Spleen (tissue), 7 donors: ENCODE measurements around the gene KREMEN2.

Source experiments
- POLR2A ChIP-seq, 3 donors: fragments of 450-650 bp; IDR thresholded peaks; one replicate each; pipeline ENCODE4 v1.5.1; 2017; ENCODE audit warnings: antibody characterized with exemption in 3 of 3, mild to moderate bottlenecking in 1 of 3
- POLR2AphosphoS5 ChIP-seq, 3 donors: sonication (generic); formaldehyde crosslinking; IDR thresholded peaks; one replicate each; pipeline ENCODE4 v1.5.1; 2017; ENCODE audit warnings: antibody characterized with exemption in 3 of 3
- TF ChIP-seq, protein P1 (sequence below), 11 experiments: fragments of 200-600 bp in 7 of 11; fragments of 450-650 bp in 4 of 11; sonication (generic) in 4 of 11; IDR thresholded peaks in 8 of 11; conservative IDR thresholded peaks in 3 of 11; 1 replicate in 7 of 11; 2 replicates in 4 of 11; pipeline versions ENCODE4 v1.4.0 to v1.8.0; 2016 to 2021; ENCODE audit warnings: antibody characterized with exemption in 11 of 11, inconsistent platforms in 4 of 11, mild to moderate bottlenecking in 1 of 11
- donor health status: DM: no; HTN: no; CAD: no; lungs with moderate emphysema.
- donor health status: DM: no; HTN: no; CAD: no.
- donor health status: DM: no; HTN: no; CAD: no.

DNA sequence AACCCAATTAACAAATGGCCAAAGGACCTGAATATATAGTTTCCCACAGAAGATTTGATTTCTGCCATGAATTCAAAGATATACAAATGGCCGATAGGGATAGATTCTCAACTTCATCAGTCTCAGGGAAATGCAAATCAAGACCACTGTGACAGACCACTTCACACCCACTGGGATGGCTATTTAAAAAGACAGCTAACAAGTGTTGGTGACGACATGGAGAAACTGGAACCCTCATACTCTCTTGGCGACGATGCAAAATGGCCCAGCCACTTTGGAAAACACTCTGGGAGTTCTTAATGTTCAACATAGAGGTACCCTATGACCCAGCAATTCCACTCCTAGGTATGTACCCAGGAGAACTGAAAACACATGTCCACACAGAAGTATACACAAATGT, 17.4 kb upstream of the KREMEN2 start:
- TF ChIP-seq POLR2A (IDR thresholded peaks at IDR 0.05) (no peak), POLR2AphosphoS5 (IDR thresholded peaks at IDR 0.05) (no peak)
- TF ChIP-seq, protein P1, sequence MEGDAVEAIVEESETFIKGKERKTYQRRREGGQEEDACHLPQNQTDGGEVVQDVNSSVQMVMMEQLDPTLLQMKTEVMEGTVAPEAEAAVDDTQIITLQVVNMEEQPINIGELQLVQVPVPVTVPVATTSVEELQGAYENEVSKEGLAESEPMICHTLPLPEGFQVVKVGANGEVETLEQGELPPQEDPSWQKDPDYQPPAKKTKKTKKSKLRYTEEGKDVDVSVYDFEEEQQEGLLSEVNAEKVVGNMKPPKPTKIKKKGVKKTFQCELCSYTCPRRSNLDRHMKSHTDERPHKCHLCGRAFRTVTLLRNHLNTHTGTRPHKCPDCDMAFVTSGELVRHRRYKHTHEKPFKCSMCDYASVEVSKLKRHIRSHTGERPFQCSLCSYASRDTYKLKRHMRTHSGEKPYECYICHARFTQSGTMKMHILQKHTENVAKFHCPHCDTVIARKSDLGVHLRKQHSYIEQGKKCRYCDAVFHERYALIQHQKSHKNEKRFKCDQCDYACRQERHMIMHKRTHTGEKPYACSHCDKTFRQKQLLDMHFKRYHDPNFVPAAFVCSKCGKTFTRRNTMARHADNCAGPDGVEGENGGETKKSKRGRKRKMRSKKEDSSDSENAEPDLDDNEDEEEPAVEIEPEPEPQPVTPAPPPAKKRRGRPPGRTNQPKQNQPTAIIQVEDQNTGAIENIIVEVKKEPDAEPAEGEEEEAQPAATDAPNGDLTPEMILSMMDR (IDR thresholded peaks at IDR 0.05 in 8 of 11, conservative IDR thresholded peaks at IDR 0.05 in 3 of 11), result no peak
